GM12865 (cell line): ENCODE results near the gene SPINK2.
A peak's percentile ranks its signal among the peaks of the same experiment; 100 is the strongest.

Experiments
- DNase-seq: peaks from one replicate; pipeline ENCODE4 v3.0.0; 2010; ENCODE audit warnings: low read depth
- H3K4me3 ChIP-seq: 2 replicates; pipeline ENCODE4 v1.5.1; 2011; ENCODE audit warnings: mild to moderate bottlenecking, low read depth, low read length, control low read depth
- CTCF ChIP-seq: IDR thresholded peaks from 2 replicates; pipeline ENCODE4 v1.5.1; 2011; ENCODE audit warnings: low read length, control low read depth, low read depth, inconsistent platforms; ENCODE audit not compliant: insufficient read depth; ENCODE audit errors: missing control alignments

SPINK2 gene

GRCh38 chr4:56768763-56769162, 52.7 kb downstream of the SPINK2 start:
- TF ChIP-seq CTCF: no peak
- DNase-seq: no peak
- no peak overlapping the region for H3K4me3 ChIP-seq

- no peak for DNase-seq
- TF ChIP-seq CTCF: no peak
- no peak overlapping the region for H3K4me3 ChIP-seq
Observed at GRCh38 chr4:56768316-56768715, 53.2 kb downstream of the SPINK2 start.

GRCh38 chr4:56767567-56767966, 53.9 kb downstream of the SPINK2 start:
- TF ChIP-seq CTCF: no peak
- no peak overlapping the region for H3K4me3 ChIP-seq
- DNase-seq: no peak

- no peak for TF ChIP-seq CTCF
- no peak for DNase-seq
- H3K4me3 ChIP-seq: no peak overlapping the region
Observed at GRCh38 chr4:56764775-56765174, 56.7 kb downstream of the SPINK2 start.

GRCh38 chr4:56764223-56764622, 57.3 kb downstream of the SPINK2 start:
- no peak for TF ChIP-seq CTCF
- no peak for DNase-seq
- no peak overlapping the region for H3K4me3 ChIP-seq

- no peak for TF ChIP-seq CTCF
- DNase-seq: peak; percentile 61
- no peak overlapping the region for H3K4me3 ChIP-seq
Observed at GRCh38 chr4:56762484-56763250, 58.8 kb downstream of the SPINK2 start.

GRCh38 chr4:56760183-56760582, 61.3 kb downstream of the SPINK2 start:
- no peak for TF ChIP-seq CTCF
- H3K4me3 ChIP-seq: no peak overlapping the region
- DNase-seq: no peak
